Stomach (tissue), 9 donors: ENCODE measurements around the gene LEKR1. TPM values are rescaled to one million over a fixed set of nuclear protein-coding genes. Genes with fewer than 3 reads are reported as not detected.
A peak's percentile ranks its signal among the peaks of the same experiment; 100 is the strongest.

Experiments
- DNase-seq, 2 donors: peaks; one replicate each; pipeline versions ENCODE4 v3.0.0 to v3.0.0-alpha.2; 2013 to 2019
- H3K27ac ChIP-seq, 5 donors: fragments of 200-600 bp in 4 of 5; sonication (generic) in 4 of 5; one replicate each; pipeline ENCODE4 v1.5.1; 2013 to 2019; ENCODE audit warnings: mild to moderate bottlenecking in 1 of 5, moderate library complexity in 1 of 5
- H3K27me3 ChIP-seq, 3 donors: fragments of 200-600 bp; sonication (generic); one replicate each; pipeline ENCODE4 v1.5.1; 2017 to 2019; ENCODE audit warnings: mixed run types in 1 of 3
- H3K36me3 ChIP-seq, 4 donors: fragments of 200-600 bp; sonication (generic); 1 replicate in 3 of 4; 2 replicates in 1 of 4; pipeline ENCODE4 v1.5.1; 2016 to 2019
- H3K4me1 ChIP-seq, 4 donors: fragments of 200-600 bp; sonication (generic); one replicate each; pipeline ENCODE4 v1.5.1; 2016 to 2019
- H3K4me3 ChIP-seq, 4 donors: fragments of 200-600 bp; sonication (generic) in 3 of 4; one replicate each; pipeline ENCODE4 v1.5.1; 2016 to 2019; ENCODE audit warnings: mild to moderate bottlenecking in 1 of 4
- H3K9me3 ChIP-seq, 4 donors: fragments of 200-600 bp; sonication (generic); one replicate each; pipeline ENCODE4 v1.5.1; 2016 to 2019
- EP300 ChIP-seq: sonication (generic); formaldehyde crosslinking; IDR thresholded peaks from one replicate; pipeline ENCODE4 v1.6.1; 2017; ENCODE audit warnings: antibody characterized with exemption
- POLR2A ChIP-seq, 4 donors: fragments of 450-650 bp; IDR thresholded peaks; one replicate each; pipeline ENCODE4 v1.6.1; 2016; ENCODE audit warnings: antibody characterized with exemption in 4 of 4, control low read depth in 2 of 4, mild to moderate bottlenecking in 1 of 4, moderate library complexity in 1 of 4
- POLR2AphosphoS5 ChIP-seq, 3 donors: sonication (generic); formaldehyde crosslinking; IDR thresholded peaks; one replicate each; pipeline ENCODE4 v1.6.1; 2016; ENCODE audit warnings: antibody characterized with exemption in 3 of 3
- WGBS, 5 donors: extraction: QIAGEN DNeasy Blood & Tissue Kit in 3 of 5; methylation state at CpG; one replicate each; pipeline versions ENCODE4 v1.1.5 to v1.1.7; 2013 to 2018; 5-methylcytosine and 5-hydroxymethylcytosine counted together
- intact Hi-C: fragments of 100-400 bp; cut with DNase I; formaldehyde crosslinking; loops from one replicate; pipeline ENCODE4 v1.15.1; 2023; ENCODE audit warnings: low total_unique reads
- polyA plus RNA-seq, 3 donors: library from polyadenylated mRNA; stranded (reverse); fragments of 200-250 nt; gene quantifications; one replicate each; pipeline ENCODE4 v1.2.3, GENCODE V29; 2013
- total RNA-seq, 5 donors: library from RNA; depleted of rRNA; stranded (reverse); fragments of >200 nt; gene quantifications; one replicate each; pipeline versions ENCODE4 v1.1.0 to v1.2.3, GENCODE V29; 2014 to 2016
- TF ChIP-seq, protein P1 (sequence below), 7 experiments: fragments of 450-650 bp in 4 of 7; fragments of 200-600 bp in 3 of 7; sonication (generic) in 3 of 7; IDR thresholded peaks; one replicate each; pipeline ENCODE4 v1.5.1; 2016 to 2019; ENCODE audit warnings: antibody characterized with exemption in 7 of 7, control low read depth in 2 of 7, mild to moderate bottlenecking in 1 of 7
- donor health status: healthy with polysubstance abuse.
- donor health status: Bipolar disorder and iron deficiency.
- donor health status: healthy.

LEKR1 gene
- total and polyA plus RNA-seq, 8 donors, result 0.31 to 2.6 (median 0.44) TPM; not detected in 3

DNA sequence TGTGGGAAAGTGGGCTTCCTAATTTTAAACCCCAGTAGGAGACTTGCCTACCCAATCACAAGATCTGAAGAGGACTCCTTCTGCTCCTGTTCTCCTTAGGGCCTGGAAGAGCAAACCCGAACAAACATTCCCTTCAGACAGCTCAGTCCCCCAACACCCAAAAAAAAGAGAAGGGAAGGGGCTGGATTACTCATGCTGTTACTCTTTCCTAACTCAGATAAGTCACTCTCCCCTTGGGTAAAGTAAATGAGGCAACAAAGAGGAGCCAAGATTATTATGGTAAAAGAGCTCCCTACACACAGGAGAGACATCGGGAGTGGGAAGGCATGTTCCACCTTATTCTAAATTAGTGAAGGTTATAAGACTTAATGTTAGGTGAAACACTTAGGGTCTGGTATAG is 18.1 kb upstream of the LEKR1 start:
- intact Hi-C loops, result no loop called here
- H3K4me1 ChIP-seq, result peaks cover 0 to 7% (median 3%) of the 10 kb centered on the region in 4 donors
- WGBS, 5 donors, result 93 to 100% (median 97%) methylated on average over 2 of the region's 2 CpGs
- H3K27ac ChIP-seq, result no peak overlapping the region
- no peak for DNase-seq
- H3K36me3 ChIP-seq, result no peaks in the 10 kb centered on the region
- H3K27me3 ChIP-seq, result no peaks in the 10 kb centered on the region
- no peak overlapping the region for H3K4me3 ChIP-seq
- H3K9me3 ChIP-seq, result peaks cover 0 to 7% (median 2%) of the 10 kb centered on the region in 4 donors
- TF ChIP-seq, protein P1, sequence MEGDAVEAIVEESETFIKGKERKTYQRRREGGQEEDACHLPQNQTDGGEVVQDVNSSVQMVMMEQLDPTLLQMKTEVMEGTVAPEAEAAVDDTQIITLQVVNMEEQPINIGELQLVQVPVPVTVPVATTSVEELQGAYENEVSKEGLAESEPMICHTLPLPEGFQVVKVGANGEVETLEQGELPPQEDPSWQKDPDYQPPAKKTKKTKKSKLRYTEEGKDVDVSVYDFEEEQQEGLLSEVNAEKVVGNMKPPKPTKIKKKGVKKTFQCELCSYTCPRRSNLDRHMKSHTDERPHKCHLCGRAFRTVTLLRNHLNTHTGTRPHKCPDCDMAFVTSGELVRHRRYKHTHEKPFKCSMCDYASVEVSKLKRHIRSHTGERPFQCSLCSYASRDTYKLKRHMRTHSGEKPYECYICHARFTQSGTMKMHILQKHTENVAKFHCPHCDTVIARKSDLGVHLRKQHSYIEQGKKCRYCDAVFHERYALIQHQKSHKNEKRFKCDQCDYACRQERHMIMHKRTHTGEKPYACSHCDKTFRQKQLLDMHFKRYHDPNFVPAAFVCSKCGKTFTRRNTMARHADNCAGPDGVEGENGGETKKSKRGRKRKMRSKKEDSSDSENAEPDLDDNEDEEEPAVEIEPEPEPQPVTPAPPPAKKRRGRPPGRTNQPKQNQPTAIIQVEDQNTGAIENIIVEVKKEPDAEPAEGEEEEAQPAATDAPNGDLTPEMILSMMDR (IDR thresholded peaks at IDR 0.05), result no peak
- no peak for TF ChIP-seq POLR2A (IDR thresholded peaks at IDR 0.05)
- no peak for TF ChIP-seq EP300
- TF ChIP-seq POLR2AphosphoS5 (IDR thresholded peaks at IDR 0.05), result no peak

DNA sequence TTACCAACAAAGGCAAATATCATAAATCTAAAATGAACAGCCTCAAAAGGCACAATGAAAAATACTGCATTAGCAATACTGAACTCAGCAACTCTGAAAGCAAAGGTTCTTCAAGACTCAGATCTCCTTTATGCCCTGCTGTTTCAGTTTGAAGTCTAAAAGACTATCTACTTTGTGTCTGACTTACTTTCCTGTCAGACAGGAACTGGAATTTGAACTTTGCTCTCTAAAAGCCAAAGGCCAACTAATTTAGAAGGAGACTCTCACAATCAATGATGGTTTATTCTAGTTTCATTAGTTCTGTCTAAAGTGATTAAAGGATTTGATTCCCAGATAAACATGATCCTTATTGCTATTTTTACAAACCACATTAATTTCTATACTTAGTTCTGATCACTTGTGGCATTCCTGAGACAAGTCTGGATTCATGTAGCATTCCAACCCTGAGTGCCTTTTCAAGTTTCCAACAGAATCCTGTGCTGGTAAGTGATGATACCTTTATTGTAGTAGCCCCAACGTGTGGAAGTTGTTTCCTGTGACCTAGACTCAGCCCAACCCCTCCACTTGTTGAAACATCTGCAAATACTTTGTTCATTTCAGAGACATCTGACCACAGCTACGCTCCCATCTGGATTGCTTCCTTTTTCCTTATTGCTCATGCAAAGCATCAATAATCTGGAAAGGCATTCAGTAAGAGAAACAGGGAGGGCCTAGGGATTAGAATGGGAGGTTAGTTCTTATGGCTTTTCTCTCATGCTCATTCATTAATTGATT is 14.9 kb upstream of the LEKR1 start:
- peak overlapping the region in 1 of 5 donors; percentile 38 for H3K27ac ChIP-seq
- peaks cover 0 to 19% (median 15%) of the 10 kb centered on the region in 4 donors for H3K4me1 ChIP-seq
- intact Hi-C loops, result no loop called here
- TF ChIP-seq POLR2A (IDR thresholded peaks at IDR 0.05) (no peak), EP300 (no peak), POLR2AphosphoS5 (IDR thresholded peaks at IDR 0.05) (no peak)
- TF ChIP-seq, protein P1 (IDR thresholded peaks at IDR 0.05), result no peak
- 36 to 50% (median 43%) methylated on average over 2 of the region's 2 CpGs for WGBS, 5 donors
- H3K4me3 ChIP-seq, result no peak overlapping the region
- peak in 1 of 2 donors; percentile 20 for DNase-seq
- H3K36me3 ChIP-seq, result no peaks in the 10 kb centered on the region
- no peaks in the 10 kb centered on the region for H3K27me3 ChIP-seq
- H3K9me3 ChIP-seq, result no peaks in the 10 kb centered on the region

DNA sequence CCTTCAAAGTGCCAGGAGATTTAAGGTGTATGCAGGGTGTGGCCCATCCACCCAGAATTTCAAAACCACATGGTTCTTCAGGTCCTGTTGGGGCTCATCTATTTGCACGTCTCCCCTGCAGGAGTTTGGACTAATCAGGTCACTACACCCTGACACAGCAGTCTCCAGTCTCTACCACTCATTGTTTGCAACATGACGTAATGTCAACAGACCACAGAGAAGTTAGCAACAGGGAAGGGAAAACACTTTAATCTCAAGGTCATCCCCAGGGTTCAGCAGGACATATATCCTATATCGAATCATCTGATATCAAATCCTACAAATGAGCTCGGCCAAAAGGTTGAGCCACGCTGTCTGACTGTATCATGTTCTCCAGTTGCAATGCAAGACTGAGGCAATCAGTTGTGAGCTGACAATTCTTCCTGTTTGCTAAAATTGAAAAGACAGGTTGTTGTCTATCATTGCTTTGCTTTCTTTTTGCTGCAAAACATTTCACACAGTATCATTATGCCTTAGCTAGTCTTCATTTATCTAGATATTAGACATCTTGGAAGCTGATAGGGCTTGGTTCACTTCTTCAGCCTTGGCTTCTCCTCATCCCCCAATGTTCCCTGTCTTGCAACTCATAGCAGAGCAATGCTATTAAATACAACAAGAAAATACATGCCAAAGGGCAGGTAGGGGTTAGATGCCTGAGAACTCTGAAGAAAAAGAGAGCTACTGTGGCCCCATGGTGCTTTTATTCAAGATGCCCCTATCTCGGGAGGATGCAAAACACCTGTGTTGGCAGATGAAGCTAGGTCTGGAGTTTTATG is 13.4 kb upstream of the LEKR1 start:
- 35 to 45% (median 45%) methylated on average over 6 of the region's 6 CpGs for WGBS, 5 donors
- Histone ChIP-seq H3K4me1 (peaks cover 4 to 29% (median 20%) of the 10 kb centered on the region in 4 donors), H3K4me3 (no peak overlapping the region), H3K9me3 (no peaks in the 10 kb centered on the region), H3K27me3 (no peaks in the 10 kb centered on the region), H3K27ac (peak overlapping the region in 4 of 5 donors; percentile 17 to 68 (median 40)), H3K36me3 (no peaks in the 10 kb centered on the region)
- peak in 1 of 2 donors; percentile 86 for DNase-seq
- intact Hi-C loops, result no loop called here
- TF ChIP-seq POLR2AphosphoS5 (IDR thresholded peaks at IDR 0.05) (peak in 2 of 3 donors; percentile 39 to 65), POLR2A (IDR thresholded peaks at IDR 0.05) (no peak)

DNA sequence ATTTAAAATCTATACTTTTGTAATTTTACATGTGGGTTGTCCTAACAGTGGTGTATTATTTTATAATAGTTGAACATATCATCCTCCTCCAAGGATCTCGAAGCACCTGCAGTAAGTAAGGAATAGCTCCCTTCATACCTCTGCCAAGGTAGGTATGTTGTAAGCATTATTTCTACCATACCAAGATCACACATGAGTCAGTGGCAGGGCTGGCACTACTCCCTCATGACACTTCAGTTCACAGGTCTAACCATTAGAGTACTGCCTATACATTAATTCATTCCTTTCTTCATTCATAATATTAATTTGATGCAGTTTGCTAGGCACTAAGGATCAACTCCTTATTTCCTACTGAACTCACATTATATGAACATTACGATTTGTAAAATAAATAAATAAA is 11.9 kb upstream of the LEKR1 start:
- intact Hi-C loops, result no loop called here
- peaks cover 6 to 39% (median 25%) of the 10 kb centered on the region in 4 donors for H3K4me1 ChIP-seq
- H3K9me3 ChIP-seq, result no peaks in the 10 kb centered on the region
- H3K4me3 ChIP-seq, result no peak overlapping the region
- WGBS, 5 donors, result 88 to 99% (median 94%) methylated on average over 2 of the region's 2 CpGs
- H3K36me3 ChIP-seq, result no peaks in the 10 kb centered on the region
- DNase-seq, result no peak
- TF ChIP-seq POLR2A (IDR thresholded peaks at IDR 0.05) (no peak), EP300 (no peak), POLR2AphosphoS5 (IDR thresholded peaks at IDR 0.05) (no peak)
- TF ChIP-seq, protein P1 (IDR thresholded peaks at IDR 0.05), result no peak
- H3K27ac ChIP-seq, result no peak overlapping the region
- H3K27me3 ChIP-seq, result no peaks in the 10 kb centered on the region
